Ascending aorta (tissue), 2 donors: ENCODE results near the gene DCC. TPM values are rescaled to one million over a fixed set of nuclear protein-coding genes. Genes with fewer than 3 reads are reported as not detected.

Experiments
- DNase-seq, 2 donors: peaks; one replicate each; pipeline ENCODE4 v3.0.0-alpha.2; 2019; ENCODE audit warnings: low spot score in 2 of 2
- H3K27ac ChIP-seq, 2 donors: fragments of 200-600 bp; sonication (generic); one replicate each; pipeline ENCODE4 v1.5.1; 2016 to 2017; ENCODE audit warnings: mild to moderate bottlenecking in 1 of 2
- H3K27me3 ChIP-seq: fragments of 200-600 bp; sonication (generic); one replicate; pipeline ENCODE4 v1.5.1; 2017
- H3K36me3 ChIP-seq, 2 donors: fragments of 200-600 bp; sonication (generic); one replicate each; pipeline ENCODE4 v1.5.1; 2016
- H3K4me1 ChIP-seq, 2 donors: fragments of 200-600 bp; sonication (generic); one replicate each; pipeline ENCODE4 v1.5.1; 2016 to 2017; ENCODE audit warnings: mild to moderate bottlenecking in 1 of 2
- H3K4me3 ChIP-seq, 2 donors: fragments of 200-600 bp; sonication (generic); one replicate each; pipeline ENCODE4 v1.5.1; 2016 to 2017; ENCODE audit warnings: mild to moderate bottlenecking in 1 of 2
- H3K9me3 ChIP-seq, 2 donors: fragments of 200-600 bp; sonication (generic); one replicate each; pipeline ENCODE4 v1.5.1; 2016
- CTCF ChIP-seq, 3 experiments: fragments of 200-600 bp in 2 of 3; fragments of 450-650 bp in 1 of 3; sonication (generic) in 2 of 3; IDR thresholded peaks; one replicate each; pipeline ENCODE4 v1.5.1; 2016 to 2019; ENCODE audit warnings: antibody characterized with exemption in 3 of 3, mild to moderate bottlenecking in 1 of 3, moderate library complexity in 1 of 3
- intact Hi-C: fragments of 100-400 bp; cut with DNase I; formaldehyde crosslinking; loops from one replicate; pipeline ENCODE4 v1.15.1; 2023
- total RNA-seq: library from RNA; depleted of rRNA; stranded (reverse); fragments of >200 nt; gene quantifications from one replicate; pipeline ENCODE4 v1.1.0, GENCODE V29; 2016

DCC gene
- total RNA-seq, 1 donor from 2014 or later, result not detected

- no peaks in the 10 kb centered on the region for H3K27me3 ChIP-seq
- intact Hi-C loops, result no loop called here
- no peaks in the 10 kb centered on the region for H3K9me3 ChIP-seq
- TF ChIP-seq CTCF (IDR thresholded peaks at IDR 0.05), result no peak
- no peak overlapping the region for H3K27ac ChIP-seq
- H3K4me3 ChIP-seq, result no peak overlapping the region
- DNase-seq, result no peak
- no peaks in the 10 kb centered on the region for H3K4me1 ChIP-seq
- H3K36me3 ChIP-seq, result no peaks in the 10 kb centered on the region
Measured at GRCh38 chr18:52588931-52589330, 248.9 kb downstream of the DCC start.

GRCh38 chr18:52596748-52597435 is 256.9 kb downstream of the DCC start:
- no peak overlapping the region for H3K4me3 ChIP-seq
- H3K9me3 ChIP-seq, result no peaks in the 10 kb centered on the region
- H3K4me1 ChIP-seq, result no peaks in the 10 kb centered on the region
- no peak for DNase-seq
- H3K27ac ChIP-seq, result no peak overlapping the region
- H3K27me3 ChIP-seq, result no peaks in the 10 kb centered on the region
- TF ChIP-seq CTCF (IDR thresholded peaks at IDR 0.05), result no peak
- H3K36me3 ChIP-seq, result no peaks in the 10 kb centered on the region
- intact Hi-C loops, result no loop called here

GRCh38 chr18:52598921-52599320 is 258.9 kb downstream of the DCC start:
- no peak overlapping the region for H3K4me3 ChIP-seq
- TF ChIP-seq CTCF (IDR thresholded peaks at IDR 0.05), result no peak
- H3K9me3 ChIP-seq, result no peaks in the 10 kb centered on the region
- intact Hi-C loops, result no loop called here
- H3K27me3 ChIP-seq, result no peaks in the 10 kb centered on the region
- DNase-seq, result no peak
- H3K27ac ChIP-seq, result no peak overlapping the region
- no peaks in the 10 kb centered on the region for H3K36me3 ChIP-seq
- no peaks in the 10 kb centered on the region for H3K4me1 ChIP-seq

GRCh38 chr18:52602820-52603219 is 262.8 kb downstream of the DCC start:
- H3K36me3 ChIP-seq, result no peaks in the 10 kb centered on the region
- no peaks in the 10 kb centered on the region for H3K27me3 ChIP-seq
- intact Hi-C loops, result no loop called here
- H3K4me1 ChIP-seq, result no peaks in the 10 kb centered on the region
- no peak for TF ChIP-seq CTCF (IDR thresholded peaks at IDR 0.05)
- DNase-seq, result no peak
- no peaks in the 10 kb centered on the region for H3K9me3 ChIP-seq
- no peak overlapping the region for H3K27ac ChIP-seq
- no peak overlapping the region for H3K4me3 ChIP-seq

- H3K27ac ChIP-seq, result no peak overlapping the region
- no peaks in the 10 kb centered on the region for H3K36me3 ChIP-seq
- intact Hi-C loops, result no loop called here
- no peaks in the 10 kb centered on the region for H3K9me3 ChIP-seq
- H3K27me3 ChIP-seq, result no peaks in the 10 kb centered on the region
- TF ChIP-seq CTCF (IDR thresholded peaks at IDR 0.05), result no peak
- no peak overlapping the region for H3K4me3 ChIP-seq
- no peak for DNase-seq
- H3K4me1 ChIP-seq, result no peaks in the 10 kb centered on the region
Measured at GRCh38 chr18:52605345-52605744, 265.3 kb downstream of the DCC start.

GRCh38 chr18:52607985-52608384 is 268.0 kb downstream of the DCC start:
- intact Hi-C loops, result no loop called here
- Histone ChIP-seq H3K4me1 (no peaks in the 10 kb centered on the region), H3K27me3 (no peaks in the 10 kb centered on the region), H3K27ac (no peak overlapping the region), H3K9me3 (no peaks in the 10 kb centered on the region), H3K36me3 (no peaks in the 10 kb centered on the region), H3K4me3 (no peak overlapping the region)
- DNase-seq, result no peak
- no peak for TF ChIP-seq CTCF (IDR thresholded peaks at IDR 0.05)
